HG03378 (cell line): ENCODE results near the gene CLCF1.

ENCODE experiments used
- ATAC-seq: cut with Tn5 transposase; IDR thresholded peaks from one replicate; pipeline ENCODE4 v1.9.1; 2021; ENCODE audit warnings: mild to moderate bottlenecking, moderate library complexity; ENCODE audit not compliant: unreplicated experiment

The CLCF1 gene

DNA sequence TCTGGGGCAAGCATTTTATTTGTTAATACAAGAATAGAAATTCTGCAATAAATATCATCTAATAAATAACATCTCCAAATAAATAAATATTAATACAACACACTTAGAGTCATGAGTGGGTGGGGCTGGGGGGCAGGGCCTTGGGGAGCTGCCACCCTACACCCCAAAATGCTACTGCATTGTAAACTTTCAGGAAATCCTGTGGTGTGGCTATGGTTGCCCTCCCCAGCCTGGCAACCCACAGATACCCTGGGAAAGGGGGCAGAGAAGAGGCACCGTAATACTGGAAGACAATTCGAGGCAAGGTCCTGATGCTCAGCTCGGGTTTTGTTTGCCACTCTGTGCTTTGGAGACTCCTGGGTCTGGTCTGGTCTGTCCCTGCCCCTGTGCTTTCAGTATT, 9.2 kb downstream of the CLCF1 start:
- ATAC-seq = no peak

GRCh38 chr11:67357831-67358670, 15.3 kb downstream of the CLCF1 start:
- no peak for ATAC-seq

DNA sequence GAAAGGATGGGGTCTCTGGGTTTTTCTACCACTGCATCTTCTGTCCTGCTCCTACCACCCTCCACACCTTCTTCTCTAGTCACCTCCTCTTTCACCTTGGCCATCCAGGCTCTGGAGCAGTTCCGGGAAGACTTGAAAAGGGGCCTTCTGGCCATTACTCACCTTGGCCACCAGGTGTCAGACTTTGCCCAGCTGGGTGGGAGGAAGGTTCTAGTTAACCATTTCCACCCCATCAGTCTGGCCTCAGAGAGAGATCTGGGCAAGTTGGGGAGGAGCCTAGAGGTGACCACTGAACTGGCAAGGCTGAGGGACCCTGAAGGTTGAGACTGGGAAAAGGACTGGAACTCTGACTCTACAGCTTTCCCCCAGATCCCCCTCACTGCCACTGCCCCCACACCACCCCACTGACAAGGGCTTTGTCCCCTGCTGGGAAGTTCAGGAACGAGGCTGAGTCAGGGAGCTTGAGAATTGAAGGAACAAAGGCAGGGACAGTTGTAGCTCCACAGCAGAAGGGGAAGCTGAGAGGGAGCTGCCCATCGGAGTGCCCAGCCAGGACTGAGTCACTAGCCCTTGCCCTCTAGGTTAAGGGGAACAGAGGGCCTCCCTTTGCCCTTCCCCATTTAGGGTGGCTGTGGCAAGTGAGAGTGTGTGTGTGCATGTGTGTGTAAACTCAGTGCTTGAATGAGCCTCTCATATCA, 16.4 kb downstream of the CLCF1 start:
- ATAC-seq = no peak

DNA sequence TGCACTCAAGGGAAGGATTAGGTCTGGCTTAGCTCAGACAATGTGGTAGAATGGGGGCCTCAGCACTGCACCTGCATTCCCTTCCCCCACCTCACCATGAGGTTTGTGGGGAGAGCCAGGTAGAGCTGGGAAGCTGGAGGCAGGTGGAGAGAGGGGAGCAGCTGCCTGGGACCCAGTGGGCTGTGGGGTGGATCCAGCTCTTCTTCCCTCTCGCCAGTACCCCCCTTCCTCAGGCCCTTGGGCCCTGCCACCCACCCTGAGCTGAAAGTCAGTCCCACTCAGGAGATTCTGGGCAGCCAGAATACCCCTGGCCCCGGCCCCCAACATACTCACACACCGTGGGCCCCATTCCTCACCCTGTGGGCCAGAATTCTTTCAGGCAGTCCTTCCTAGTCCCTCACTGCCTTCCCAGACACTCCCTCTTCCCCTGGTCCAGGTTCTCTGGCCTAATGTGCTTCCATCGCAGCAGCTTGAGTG, 17.0 kb downstream of the CLCF1 start:
- no peak for ATAC-seq

GRCh38 chr11:67355794-67356386, 17.5 kb downstream of the CLCF1 start:
- no peak for ATAC-seq

DNA sequence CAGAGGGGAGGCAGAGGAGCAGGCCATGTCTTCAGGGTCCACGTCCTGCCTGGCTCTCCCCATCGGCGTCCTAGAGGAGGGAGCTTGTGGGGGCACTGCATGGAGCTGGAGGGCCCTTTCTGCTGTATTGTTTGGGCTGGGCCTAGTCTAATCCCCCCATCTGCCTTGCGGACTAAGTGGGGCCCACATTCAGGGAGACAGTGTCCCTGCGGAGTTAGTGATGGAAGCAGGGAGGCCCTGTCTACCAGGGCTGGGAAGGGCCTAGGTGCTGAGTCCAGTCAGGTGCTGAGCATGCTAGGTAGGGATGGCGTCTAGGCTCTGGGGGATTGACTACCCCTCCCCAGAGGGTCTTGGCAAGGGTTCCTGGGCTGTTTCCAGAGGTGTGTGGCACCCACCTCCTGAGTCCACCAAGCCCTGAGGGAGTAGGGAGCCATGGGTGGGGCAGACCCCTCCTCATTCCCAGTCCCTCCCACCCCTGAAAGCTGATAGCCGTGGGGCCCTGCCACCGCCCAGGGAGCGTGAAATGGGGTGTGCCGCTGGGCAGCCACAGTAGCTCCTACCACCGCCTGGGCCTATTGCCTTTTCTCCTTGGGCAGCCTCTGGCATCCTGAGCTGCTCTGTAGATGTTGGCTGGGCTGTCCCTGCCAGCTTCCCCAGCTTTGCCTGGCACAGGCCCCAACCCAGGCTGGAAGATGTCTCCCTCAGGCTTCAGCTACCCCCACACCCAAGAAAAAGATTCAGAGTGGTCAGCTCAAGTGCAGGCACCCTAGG, 18.2 kb downstream of the CLCF1 start:
- no peak for ATAC-seq

GRCh38 chr11:67354075-67355022, 19.0 kb downstream of the CLCF1 start:
- ATAC-seq = peak; percentile 11

- ATAC-seq = peak; percentile 63
These were observed 19.9 kb downstream of the CLCF1 start, which contains the start of gene POLD4 for GRCh38 chr11:67353317-67354074. TSS of gene POLD4 (minus strand) at chr11:67353546. CDS start at chr11:67353399, 147 bp downstream.

GRCh38 chr11:67352546-67353316, 20.7 kb downstream of the CLCF1 start:
- no peak for ATAC-seq

DNA sequence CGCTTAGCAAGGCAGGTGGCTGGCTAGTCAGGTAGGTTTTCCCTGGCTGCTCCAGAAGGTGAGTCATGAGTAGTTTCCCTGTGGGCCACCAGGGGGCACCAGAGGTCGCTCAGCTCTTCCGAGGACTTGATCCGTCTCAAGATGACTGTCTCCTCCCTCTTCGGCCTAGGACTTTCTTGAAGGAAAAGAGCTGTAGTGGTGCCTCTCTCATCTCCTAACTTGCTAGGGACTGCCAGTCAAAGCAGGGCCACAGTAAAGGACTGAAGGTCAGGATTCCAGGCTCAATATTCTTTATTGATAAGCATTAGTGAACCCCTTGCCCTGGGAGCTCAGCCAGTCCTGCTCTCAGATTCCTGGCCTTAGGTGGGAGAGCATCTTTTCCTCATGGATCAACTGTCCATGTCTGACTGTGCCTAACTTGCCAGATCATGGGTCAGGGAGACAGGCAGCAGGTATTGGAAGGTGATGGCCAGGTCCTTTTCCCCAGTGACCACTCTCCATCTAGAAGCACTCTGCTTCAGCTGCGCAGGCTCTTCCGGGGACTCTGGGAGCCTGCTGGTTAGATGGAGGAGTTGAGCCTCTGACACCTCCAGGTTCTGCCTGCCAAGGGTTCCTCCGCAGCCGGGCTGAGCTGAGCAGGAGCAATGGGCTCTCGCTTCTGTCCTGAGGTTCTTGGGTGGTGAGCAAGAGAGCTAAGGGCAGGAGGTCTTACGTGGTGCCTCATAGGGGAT, 22.0 kb downstream of the CLCF1 start:
- no peak for ATAC-seq

- ATAC-seq = no peak
These were observed 23.4 kb downstream of the CLCF1 start for GRCh38 chr11:67349928-67350465.

DNA sequence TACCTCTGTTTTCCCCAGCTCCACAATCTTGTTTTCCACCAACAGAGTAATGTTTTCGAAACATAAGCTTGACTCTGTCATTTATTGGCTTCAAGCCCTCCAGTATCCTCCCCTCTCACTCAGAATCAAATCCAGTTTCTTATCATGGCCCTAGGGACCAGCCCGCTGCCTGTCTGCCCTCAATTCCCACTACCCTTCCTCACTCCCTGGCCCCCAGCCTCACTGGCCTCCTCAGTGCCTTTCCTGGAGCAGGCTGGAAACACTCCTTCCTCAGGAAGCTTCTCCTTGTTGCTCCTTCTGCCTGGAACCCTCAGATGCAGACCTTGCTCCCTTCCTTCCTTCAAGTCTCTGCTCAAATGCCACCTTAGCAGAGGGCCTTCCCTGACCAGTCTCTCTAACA, 23.9 kb downstream of the CLCF1 start:
- no peak for ATAC-seq

GRCh38 chr11:67349036-67349435, 24.4 kb downstream of the CLCF1 start:
- no peak for ATAC-seq

DNA sequence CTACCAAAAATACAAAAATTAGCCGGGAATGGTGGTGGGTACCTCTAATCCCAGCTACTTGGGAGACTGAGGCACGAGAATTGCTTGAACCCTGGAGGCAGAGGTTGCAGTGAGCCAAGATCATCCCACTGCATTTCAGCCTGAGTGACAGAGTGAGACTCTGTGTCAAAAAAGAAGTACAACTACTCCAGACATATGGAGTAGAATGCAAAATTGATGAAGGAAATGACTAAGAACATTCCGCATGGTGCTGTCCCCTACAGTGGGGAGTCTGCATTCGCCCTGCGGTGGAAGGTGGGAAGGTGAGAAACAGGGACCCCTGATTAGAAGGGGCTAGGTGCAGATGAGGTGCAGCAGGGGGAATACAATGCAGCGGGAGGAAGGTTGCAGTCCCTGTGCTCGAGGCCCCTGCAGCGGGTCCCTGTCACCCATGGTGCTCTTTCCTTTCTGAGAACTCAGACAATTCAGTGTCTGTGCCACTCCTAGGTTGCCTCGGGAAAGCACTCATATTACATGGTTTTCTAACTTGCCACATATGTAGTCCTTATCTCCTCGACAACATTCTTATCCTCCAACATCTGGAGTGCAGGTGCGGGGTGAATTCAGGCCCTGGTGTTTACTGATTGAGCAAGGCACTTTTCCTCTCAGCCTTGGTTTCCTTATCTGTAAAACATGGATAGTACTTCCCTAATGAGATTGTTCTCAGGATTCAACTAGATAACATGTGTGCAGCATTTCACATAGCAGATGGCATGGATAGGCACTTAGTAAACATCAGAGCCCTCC, 25.2 kb downstream of the CLCF1 start:
- ATAC-seq = no peak

DNA sequence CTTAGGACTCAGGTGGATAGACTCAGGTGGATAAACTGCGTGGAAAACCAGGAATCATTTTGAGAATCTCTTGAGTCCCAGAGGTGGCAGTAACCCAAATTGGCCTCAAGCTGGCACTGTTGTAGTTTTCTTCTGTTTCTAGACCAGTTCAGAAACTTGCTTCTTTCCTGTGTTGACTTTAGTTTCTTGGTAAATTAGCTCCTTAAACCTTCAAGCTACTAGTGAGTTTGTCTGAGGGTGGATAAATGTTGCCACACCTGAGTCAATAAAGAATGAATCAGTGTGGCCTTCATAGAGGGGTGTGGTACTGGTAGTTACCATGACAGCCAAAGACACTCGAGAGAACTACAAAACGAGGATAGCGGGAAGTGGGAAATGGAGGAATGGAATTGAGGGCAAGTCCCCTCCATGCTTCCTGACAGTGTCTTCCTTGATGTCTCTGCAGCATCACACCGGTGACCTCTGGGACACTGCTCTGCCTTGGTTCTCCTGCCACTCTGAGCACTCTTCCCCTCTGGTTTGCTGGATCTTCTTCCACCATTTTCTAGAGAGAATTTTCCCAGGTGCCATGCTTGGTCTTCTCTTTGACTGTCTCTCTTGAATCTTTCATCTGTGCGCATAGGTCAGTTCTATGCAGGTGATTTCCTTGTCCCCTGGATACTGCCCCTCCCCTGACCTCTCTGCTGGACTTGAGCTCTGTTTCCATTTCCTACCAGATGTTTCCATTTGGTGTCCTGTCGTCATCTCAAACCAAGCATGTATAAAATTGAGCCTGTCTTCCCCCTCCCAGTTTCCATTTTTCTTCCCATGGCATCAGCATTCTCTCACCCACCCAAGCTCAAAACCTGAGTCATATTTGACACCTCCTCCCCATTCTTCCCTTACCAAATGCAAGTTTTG, 27.2 kb downstream of the CLCF1 start:
- ATAC-seq = no peak
